GM23338 (cell line): Measurements from ENCODE around the gene PTP4A1.

Experiments
- CREB1 ChIP-seq: fragments of 250-450 bp; sonication (Bioruptor Pico); IDR thresholded peaks from 2 replicates; pipeline ENCODE4 v1.5.0; 2020; ENCODE audit warnings: low read depth, mild to moderate bottlenecking, moderate library complexity
- CTCF ChIP-seq, 2 experiments: fragments of 200-600 bp in 1 of 2; sonication (generic) in 1 of 2; conservative IDR thresholded peaks; 2 replicates each; pipeline versions ENCODE4 v1.5.1 to v1.6.1; 2016 to 2017; ENCODE audit warnings: antibody characterized with exemption in 2 of 2, low read depth in 2 of 2, mild to moderate bottlenecking in 2 of 2, moderate library complexity in 1 of 2
- ETS1 ChIP-seq: IDR thresholded peaks from 2 replicates; pipeline ENCODE4 v1.6.1; 2016; ENCODE audit warnings: antibody characterized with exemption
- EZH2 ChIP-seq: fragments of 200-600 bp; sonication (generic); IDR thresholded peaks from one replicate; pipeline ENCODE4 v1.8.0; 2017; ENCODE audit warnings: antibody characterized with exemption, mild to moderate bottlenecking, low read depth; ENCODE audit not compliant: unreplicated experiment
- EZH2phosphoT487 ChIP-seq: fragments of 200-600 bp; sonication (generic); IDR thresholded peaks from one replicate; pipeline ENCODE4 v1.8.1; 2018; ENCODE audit warnings: antibody characterized with exemption; ENCODE audit not compliant: unreplicated experiment
- POLR2AphosphoS5 ChIP-seq: IDR thresholded peaks from 2 replicates; pipeline ENCODE4 v1.6.1; 2016; ENCODE audit warnings: antibody characterized with exemption, low read depth
- REST ChIP-seq: IDR thresholded peaks from one replicate; pipeline ENCODE4 v1.6.1; 2018; ENCODE audit warnings: antibody characterized with exemption; ENCODE audit not compliant: unreplicated experiment
- ZNF114 ChIP-seq: fragments of 250-450 bp; sonication (Bioruptor Pico); IDR thresholded peaks from 2 replicates; pipeline ENCODE4 v1.5.0; 2020; ENCODE audit warnings: mild to moderate bottlenecking, moderate library complexity
- ZNF331 ChIP-seq: fragments of 250-450 bp; sonication (Bioruptor Pico); IDR thresholded peaks from 2 replicates; pipeline ENCODE4 v1.5.0; 2020; ENCODE audit warnings: low read depth, mild to moderate bottlenecking, moderate library complexity
- ZNF462 ChIP-seq: fragments of 250-450 bp; sonication (Bioruptor Pico); IDR thresholded peaks from 2 replicates; pipeline ENCODE4 v1.5.0; 2020; ENCODE audit warnings: mild to moderate bottlenecking, moderate library complexity

- TF ChIP-seq CTCF (conservative IDR thresholded peaks at IDR 0.05; ENCODE audit: low read depth in 2 of 2) = no peak
- no peak for TF ChIP-seq EZH2
- no peak for TF ChIP-seq EZH2phosphoT487
- TF ChIP-seq ZNF331 (CRISPR knock-in tag) = no peak
- TF ChIP-seq ZNF462 (CRISPR knock-in tag) = no peak
- TF ChIP-seq CREB1 (CRISPR knock-in tag) = no peak
- TF ChIP-seq REST = no peak
- no peak for TF ChIP-seq POLR2AphosphoS5
- no peak for TF ChIP-seq ZNF114 (CRISPR knock-in tag)
- TF ChIP-seq ETS1 = no peak
These were observed 28.3 kb upstream of the PTP4A1 start for GRCh38 chr6:63543982-63544381.
